GM10266 (cell line): ENCODE results near the gene CRYBG2.

Experiments used
- DNase-seq: peaks from one replicate; pipeline ENCODE4 v3.0.0; 2012; ENCODE audit errors: extremely low spot score
- CTCF ChIP-seq: IDR thresholded peaks from 2 replicates; pipeline ENCODE4 v1.5.1; 2012; ENCODE audit warnings: mild to moderate bottlenecking, low read depth; ENCODE audit not compliant: control insufficient read depth, insufficient read depth; ENCODE audit errors: missing control alignments

CRYBG2 gene

GRCh38 chr1:26281091-26281958 is 72.6 kb downstream of the CRYBG2 start:
- DNase-seq = peak; percentile 23
- TF ChIP-seq CTCF = no peak

GRCh38 chr1:26280333-26281042 is 73.4 kb downstream of the CRYBG2 start:
- DNase-seq = peak; percentile 44
- TF ChIP-seq CTCF = no peak

- peak; percentile 44 for TF ChIP-seq CTCF
- peak; percentile 93 for DNase-seq
Observed at GRCh38 chr1:26279456-26280332, 74.2 kb downstream of the CRYBG2 start, which contains the start of gene SH3BGRL3. Gene SH3BGRL3 (plus strand): TSS chr1:26280086. CDS start chr1:26280156, 70 bp downstream.

GRCh38 chr1:26278724-26279455 is 75.0 kb downstream of the CRYBG2 start:
- DNase-seq = peak; percentile 33
- TF ChIP-seq CTCF = no peak

- no peak for DNase-seq
- no peak for TF ChIP-seq CTCF
Observed at GRCh38 chr1:26278303-26278702, 75.6 kb downstream of the CRYBG2 start.

- no peak for DNase-seq
- no peak for TF ChIP-seq CTCF
Observed at GRCh38 chr1:26277719-26278118, 76.2 kb downstream of the CRYBG2 start.
